ENCODE results near the gene C11orf16. TPM values are rescaled to one million over a fixed set of nuclear protein-coding genes. Genes with fewer than 3 reads are reported as not detected.

C11orf16 gene
- total RNA-seq, 3 donors from 2014 or later: not detected

DNA sequence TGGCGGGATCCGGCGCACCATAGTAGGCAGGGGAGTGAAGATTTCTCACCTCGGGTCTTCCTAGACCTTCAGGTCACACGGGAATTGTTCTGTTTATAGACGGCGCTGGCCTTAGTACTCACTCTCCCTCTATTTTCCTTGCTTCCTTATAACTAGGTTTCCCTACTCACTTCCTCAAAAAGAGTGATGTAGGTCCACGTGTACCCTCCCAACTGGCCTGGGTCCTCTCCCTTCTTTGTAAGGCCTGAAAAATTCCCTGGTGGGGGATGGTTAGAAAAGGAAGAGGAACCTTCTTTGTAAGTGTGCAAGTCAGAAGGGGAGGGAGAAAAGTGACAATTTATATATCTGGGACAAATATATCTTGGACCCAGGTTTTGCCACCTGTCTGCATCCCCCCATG lies 34.4 kb upstream of the C11orf16 start:
- no peaks in the 10 kb centered on the region for H3K9me3 ChIP-seq
- TF ChIP-seq, protein P1, sequence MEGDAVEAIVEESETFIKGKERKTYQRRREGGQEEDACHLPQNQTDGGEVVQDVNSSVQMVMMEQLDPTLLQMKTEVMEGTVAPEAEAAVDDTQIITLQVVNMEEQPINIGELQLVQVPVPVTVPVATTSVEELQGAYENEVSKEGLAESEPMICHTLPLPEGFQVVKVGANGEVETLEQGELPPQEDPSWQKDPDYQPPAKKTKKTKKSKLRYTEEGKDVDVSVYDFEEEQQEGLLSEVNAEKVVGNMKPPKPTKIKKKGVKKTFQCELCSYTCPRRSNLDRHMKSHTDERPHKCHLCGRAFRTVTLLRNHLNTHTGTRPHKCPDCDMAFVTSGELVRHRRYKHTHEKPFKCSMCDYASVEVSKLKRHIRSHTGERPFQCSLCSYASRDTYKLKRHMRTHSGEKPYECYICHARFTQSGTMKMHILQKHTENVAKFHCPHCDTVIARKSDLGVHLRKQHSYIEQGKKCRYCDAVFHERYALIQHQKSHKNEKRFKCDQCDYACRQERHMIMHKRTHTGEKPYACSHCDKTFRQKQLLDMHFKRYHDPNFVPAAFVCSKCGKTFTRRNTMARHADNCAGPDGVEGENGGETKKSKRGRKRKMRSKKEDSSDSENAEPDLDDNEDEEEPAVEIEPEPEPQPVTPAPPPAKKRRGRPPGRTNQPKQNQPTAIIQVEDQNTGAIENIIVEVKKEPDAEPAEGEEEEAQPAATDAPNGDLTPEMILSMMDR (IDR thresholded peaks at IDR 0.05): no peak
- intact Hi-C loops (cut with DNase I, micrococcal nuclease): no loop called here
- H3K36me3 ChIP-seq (ENCODE audit: low read depth): no peaks in the 10 kb centered on the region
- H3K4me3 ChIP-seq: no peak overlapping the region
- DNase-seq (no peak), ATAC-seq (no peak)
- H3K4me1 ChIP-seq (ENCODE audit: low read depth): peaks cover 11% of the 10 kb centered on the region

DNA sequence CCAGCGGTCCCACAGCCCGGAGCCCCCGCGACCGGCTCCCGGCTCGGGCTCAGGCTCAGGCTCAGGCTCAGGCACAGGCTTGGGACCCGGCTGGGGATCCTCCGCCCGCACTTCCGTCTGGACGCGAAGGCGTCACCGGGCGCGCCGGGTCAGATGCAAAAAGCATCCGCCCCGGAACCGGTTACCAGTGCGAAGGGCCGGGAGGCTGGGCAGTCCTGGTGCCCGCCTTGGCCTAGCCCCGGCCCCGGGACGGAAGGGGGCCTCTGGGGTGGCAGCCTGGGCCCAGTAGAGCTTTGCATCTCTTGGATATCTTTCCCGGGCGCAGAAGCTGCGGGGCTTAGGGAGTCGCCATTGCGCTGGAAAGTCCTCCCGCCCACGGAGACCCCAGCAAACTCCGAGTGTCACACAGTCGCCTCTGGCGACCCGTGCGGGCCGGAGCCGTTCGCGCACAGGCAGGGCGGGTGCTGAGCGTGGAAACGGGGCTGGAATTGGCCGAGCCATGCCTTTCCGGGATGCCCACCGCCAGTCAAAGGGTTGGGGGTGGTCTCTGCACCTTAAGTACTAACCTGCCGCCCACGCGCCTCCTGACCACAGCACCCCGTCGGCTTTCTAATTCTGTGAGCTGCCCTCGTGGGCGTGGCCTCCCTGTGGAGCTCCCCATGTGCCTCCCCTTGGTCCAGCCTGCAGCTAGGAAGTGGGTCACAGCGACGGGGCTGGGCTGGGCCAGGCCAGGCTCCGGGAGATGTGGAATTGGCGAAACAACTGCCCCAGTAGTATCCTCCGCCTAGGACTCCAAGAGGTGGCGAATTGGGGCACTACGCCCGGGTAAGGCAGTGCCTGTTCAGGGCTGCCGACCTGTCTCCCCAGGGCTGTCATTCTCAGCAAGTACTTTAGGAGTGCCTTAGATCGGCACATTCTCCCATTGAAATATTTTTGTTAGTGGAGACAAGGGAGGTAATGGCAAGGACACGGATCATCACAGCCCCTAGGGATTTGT lies 31.9 kb upstream of the C11orf16 start, which contains the start of gene TMEM9B:
Gene TMEM9B, minus strand, starts transcription at position 119 of the 997 bp plus-strand sequence. CDS start 129 bp downstream, outside the sequence.
- Histone ChIP-seq H3K9me3 (no peaks in the 10 kb centered on the region), H3K4me3 (peak within 1 kb of the TSS; percentile 67), H3K36me3 (ENCODE audit: low read depth) (no peaks in the 10 kb centered on the region), H3K4me1 (ENCODE audit: low read depth) (peaks cover 15% of the 10 kb centered on the region)
- ATAC-seq: peak; percentile 94
- peak; percentile 94 to 96 (median 95) for DNase-seq
- intact Hi-C loops (cut with DNase I, micrococcal nuclease): no loop called here
- TF ChIP-seq, protein P1 (IDR thresholded peaks at IDR 0.05): no peak

DNA sequence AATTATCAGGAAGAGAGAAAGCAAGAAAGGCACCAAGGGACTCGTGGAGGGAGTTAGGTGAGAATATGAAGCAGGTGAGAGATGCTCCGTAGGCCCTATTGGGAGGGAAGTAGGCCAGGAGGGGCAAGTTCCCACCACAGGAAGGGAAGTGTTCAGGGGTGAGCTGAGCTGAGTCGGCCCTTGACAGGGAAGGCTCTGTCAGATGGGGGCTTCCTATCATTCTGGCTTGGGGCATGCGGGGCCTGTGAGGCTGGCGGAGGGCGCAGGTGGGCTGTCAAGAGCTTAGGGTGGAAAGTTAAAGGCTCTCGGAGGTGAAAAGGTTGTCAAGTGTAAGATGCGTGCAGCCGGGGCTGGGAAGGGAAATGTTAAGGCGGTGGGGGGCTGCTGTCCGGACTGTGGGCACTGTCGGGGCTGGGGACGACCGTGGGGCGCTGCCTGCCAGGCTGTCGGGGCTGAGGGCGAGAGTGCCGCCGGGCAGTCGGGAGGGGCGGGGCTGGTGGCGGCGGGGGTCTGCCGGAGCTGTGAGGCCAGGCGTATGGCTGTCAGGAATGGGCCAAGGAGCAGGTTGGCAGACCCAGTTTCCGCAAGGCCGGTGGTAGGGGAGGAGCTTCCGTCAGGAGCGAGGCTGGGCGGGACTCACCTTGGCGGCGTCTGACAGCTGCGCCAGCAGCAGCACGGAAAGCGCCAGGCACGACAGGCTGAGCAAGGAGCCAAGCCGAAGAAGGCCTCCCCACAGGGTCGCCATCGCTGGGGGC lies 31.0 kb upstream of the C11orf16 start:
- ATAC-seq (peak; percentile 86), DNase-seq (peak; percentile 89 to 93 (median 91))
- intact Hi-C loops (cut with DNase I, micrococcal nuclease): no loop called here
- H3K9me3 ChIP-seq: no peaks in the 10 kb centered on the region
- peaks cover 23% of the 10 kb centered on the region for H3K4me1 ChIP-seq (ENCODE audit: low read depth)
- no peaks in the 10 kb centered on the region for H3K36me3 ChIP-seq (ENCODE audit: low read depth)
- TF ChIP-seq, protein P1 (IDR thresholded peaks at IDR 0.05): no peak
- H3K4me3 ChIP-seq: peak overlapping the region; percentile 67

DNA sequence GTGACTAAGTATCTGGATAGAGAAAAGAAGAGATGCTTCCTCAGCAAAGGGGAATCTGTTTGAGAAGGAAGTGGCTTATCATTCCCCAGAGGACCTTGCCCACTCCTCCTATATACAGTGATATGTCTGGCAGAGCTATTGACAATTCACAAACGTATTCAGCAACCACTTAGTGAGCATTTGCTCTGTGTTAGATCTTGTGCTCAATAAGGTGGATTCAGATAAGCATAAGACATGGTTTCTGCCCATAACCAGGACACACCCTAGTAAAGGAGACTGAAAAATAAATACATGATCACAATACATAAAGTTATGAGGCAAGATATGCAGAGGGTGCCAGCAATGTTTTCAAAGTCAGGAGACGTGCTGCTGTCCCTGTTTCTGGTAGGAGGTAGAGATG lies 30.1 kb upstream of the C11orf16 start:
- DNase-seq (no peak), ATAC-seq (no peak)
- H3K4me1 ChIP-seq (ENCODE audit: low read depth): peaks cover 23% of the 10 kb centered on the region
- H3K9me3 ChIP-seq: no peaks in the 10 kb centered on the region
- no peak overlapping the region for H3K4me3 ChIP-seq
- no peaks in the 10 kb centered on the region for H3K36me3 ChIP-seq (ENCODE audit: low read depth)
- TF ChIP-seq, protein P1 (IDR thresholded peaks at IDR 0.05): no peak
- intact Hi-C loops (cut with DNase I, micrococcal nuclease): no loop called here

DNA sequence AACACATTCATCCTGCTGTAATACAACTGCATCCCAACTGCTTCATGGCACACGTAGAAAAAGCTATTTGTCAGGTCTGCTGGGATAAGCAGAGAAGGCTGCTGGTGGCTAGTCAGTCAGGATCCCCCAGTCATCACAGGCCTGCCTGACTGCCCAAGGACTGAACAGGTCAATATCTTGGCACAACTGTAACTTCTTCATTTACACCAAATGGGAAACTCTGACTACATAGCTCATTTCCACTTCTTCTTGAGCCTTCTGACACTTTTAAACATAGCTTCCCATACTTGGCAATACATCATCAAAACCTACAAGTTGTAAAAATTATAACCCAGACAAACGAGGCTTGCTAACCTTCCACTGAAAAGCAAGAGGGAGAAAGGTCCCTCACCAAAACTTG lies 28.7 kb upstream of the C11orf16 start:
- TF ChIP-seq, protein P1 (IDR thresholded peaks at IDR 0.05): no peak
- no peak for ATAC-seq
- intact Hi-C loops (cut with DNase I, micrococcal nuclease): no loop called here
- Histone ChIP-seq H3K4me3 (no peak overlapping the region), H3K36me3 (ENCODE audit: low read depth) (no peaks in the 10 kb centered on the region), H3K4me1 (ENCODE audit: low read depth) (peaks cover 23% of the 10 kb centered on the region), H3K9me3 (no peaks in the 10 kb centered on the region)
- no peak for DNase-seq
